Measurements from ENCODE around the gene SETD1B. TPM values are rescaled to one million over a fixed set of nuclear protein-coding genes. Genes with fewer than 3 reads are reported as not detected.
A peak's percentile ranks its signal among the peaks of the same experiment; 100 is the strongest.

SETD1B gene
- total and polyA plus RNA-seq, 2 donors (not counting 1 experiment from before 2014, with no cell fraction given): 1.2 to 3.5 TPM

DNA sequence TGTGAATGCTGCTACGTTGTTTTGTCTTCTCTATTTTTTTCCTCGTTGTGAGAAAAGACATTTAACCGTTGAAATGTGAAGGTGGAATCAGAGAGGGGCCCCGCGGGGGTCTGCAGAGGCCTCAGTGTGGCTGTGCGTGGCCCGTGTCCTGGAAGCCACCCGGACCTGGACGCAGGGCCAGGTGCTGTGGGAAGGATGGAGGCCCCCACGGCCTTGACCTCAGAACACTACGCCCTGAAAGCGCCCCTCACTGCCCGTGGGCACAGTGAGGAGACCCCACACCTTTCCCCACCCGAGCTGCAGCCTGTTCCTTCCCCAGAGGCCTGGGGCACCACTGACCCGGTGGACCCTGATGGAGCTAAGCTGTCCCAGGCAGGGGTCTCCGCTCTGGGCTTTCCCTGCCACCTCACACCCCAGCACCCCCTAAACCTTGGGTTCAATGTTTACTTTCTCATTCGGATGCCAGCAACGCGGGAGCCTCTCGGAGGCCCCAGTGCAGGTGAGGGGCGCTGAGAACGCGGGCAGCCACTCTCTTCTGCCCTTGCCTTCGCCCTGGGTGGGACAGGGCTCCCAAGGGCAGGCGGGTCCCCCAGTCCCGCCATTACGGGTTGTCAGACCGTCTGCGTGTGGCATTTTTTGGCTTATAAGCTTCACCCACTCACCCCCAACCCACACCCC is 26.9 kb downstream of the SETD1B start:
- H3K4me1 ChIP-seq (ENCODE audit: control insufficient read depth, extremely low read depth, insufficient read depth, low read length): no peaks in the 10 kb centered on the region
- no peak overlapping the region for H3K9ac ChIP-seq (ENCODE audit: insufficient read depth, low read length)
- H3K4me3 ChIP-seq (replicated peaks in 1 of 4; ENCODE audit: control extremely low read depth in 1 of 4, insufficient read depth in 1 of 4, low read depth in 3 of 4, low read length in 4 of 4): no peak overlapping the region
- no peaks in the 10 kb centered on the region for H3K27me3 ChIP-seq (ENCODE audit: control insufficient read depth, insufficient read depth, low read length)
- H3K9me3 ChIP-seq (ENCODE audit: control insufficient read depth, insufficient read depth, low read depth, low read length): no peaks in the 10 kb centered on the region
- no peaks in the 10 kb centered on the region for H4K20me1 ChIP-seq (ENCODE audit: control insufficient read depth, extremely low read depth, insufficient read depth, low read length)
- H3K27ac ChIP-seq (ENCODE audit: insufficient read depth, low read length): no peak overlapping the region
- H3K4me2 ChIP-seq (ENCODE audit: extremely low read depth, insufficient read depth, low read length): no peak overlapping the region
- H3K79me2 ChIP-seq (ENCODE audit: control insufficient read depth, insufficient read depth, low read length): no peaks in the 10 kb centered on the region
- no peak overlapping the region for H2AFZ ChIP-seq (ENCODE audit: low read length)
- no peak for DNase-seq (ENCODE audit: low read depth in 2 of 2)
- H3K36me3 ChIP-seq (ENCODE audit: control insufficient read depth, insufficient read depth, low read length): peaks cover 28% of the 10 kb centered on the region
- TF ChIP-seq, protein P1, sequence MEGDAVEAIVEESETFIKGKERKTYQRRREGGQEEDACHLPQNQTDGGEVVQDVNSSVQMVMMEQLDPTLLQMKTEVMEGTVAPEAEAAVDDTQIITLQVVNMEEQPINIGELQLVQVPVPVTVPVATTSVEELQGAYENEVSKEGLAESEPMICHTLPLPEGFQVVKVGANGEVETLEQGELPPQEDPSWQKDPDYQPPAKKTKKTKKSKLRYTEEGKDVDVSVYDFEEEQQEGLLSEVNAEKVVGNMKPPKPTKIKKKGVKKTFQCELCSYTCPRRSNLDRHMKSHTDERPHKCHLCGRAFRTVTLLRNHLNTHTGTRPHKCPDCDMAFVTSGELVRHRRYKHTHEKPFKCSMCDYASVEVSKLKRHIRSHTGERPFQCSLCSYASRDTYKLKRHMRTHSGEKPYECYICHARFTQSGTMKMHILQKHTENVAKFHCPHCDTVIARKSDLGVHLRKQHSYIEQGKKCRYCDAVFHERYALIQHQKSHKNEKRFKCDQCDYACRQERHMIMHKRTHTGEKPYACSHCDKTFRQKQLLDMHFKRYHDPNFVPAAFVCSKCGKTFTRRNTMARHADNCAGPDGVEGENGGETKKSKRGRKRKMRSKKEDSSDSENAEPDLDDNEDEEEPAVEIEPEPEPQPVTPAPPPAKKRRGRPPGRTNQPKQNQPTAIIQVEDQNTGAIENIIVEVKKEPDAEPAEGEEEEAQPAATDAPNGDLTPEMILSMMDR (conservative IDR thresholded peaks at IDR 0.05 in 1 of 2, IDR thresholded peaks at IDR 0.05 in 1 of 2; ENCODE audit: low read depth in 1 of 2, low read length in 2 of 2): no peak

DNA sequence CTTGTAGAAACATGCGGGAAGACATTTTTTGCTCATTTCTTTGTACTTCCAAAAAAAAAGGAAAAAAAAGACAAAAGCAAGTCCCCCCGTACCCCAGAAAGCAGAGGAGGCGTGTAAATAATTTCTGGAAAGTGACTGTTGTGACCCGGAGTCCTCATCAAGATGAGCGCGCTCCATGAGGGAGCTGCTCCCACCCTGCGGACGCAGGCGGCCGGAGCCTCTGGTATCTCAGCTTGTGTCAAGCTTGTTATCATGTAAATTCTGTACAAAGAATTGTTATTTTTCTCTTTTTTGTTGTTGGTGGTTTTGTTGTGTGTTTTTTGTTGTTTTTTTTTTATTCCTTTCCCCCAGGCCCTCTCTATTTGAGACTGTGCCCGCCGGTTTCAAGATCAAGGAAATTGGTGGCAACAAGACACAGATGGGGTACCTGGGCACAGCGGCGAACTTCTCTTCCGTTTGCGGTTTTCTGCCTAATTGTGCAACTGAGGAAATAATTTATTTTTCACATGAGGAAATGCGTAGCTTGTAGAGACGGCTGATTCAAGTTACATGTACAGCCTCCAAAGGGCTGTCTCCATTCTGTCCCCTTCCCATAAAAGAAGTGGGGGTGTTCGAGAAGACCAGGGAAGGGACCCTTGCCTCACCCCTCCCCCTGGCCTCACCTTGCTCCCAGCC is 27.9 kb downstream of the SETD1B start:
- DNase-seq (ENCODE audit: low read depth in 2 of 2): no peak

DNA sequence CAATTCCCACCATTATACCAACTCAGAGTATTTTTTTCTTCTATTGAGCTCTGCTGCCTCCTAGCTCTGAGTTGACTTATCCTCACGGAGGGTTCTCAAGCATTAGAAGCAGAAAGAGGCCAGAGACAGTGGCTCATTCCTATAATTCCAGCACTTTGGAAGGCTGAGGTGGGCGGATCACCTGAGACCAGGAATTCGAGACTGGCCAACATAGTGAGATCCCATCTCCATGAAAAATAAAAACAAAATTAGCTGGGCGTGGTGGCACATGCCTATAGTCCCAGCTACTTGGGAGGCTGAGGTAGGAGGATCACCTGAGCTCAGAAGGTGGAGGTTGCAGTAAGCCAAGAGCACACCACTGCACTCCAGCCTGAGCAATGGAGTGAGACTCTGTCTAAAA is 33.9 kb downstream of the SETD1B start:
- no peak for DNase-seq (ENCODE audit: low read depth in 2 of 2)
- no peak for TF ChIP-seq EZH2 (IDR thresholded peaks at IDR 0.05; ENCODE audit: low read length, missing control alignments)
- TF ChIP-seq, protein P1 (conservative IDR thresholded peaks at IDR 0.05 in 1 of 2, IDR thresholded peaks at IDR 0.05 in 1 of 2; ENCODE audit: low read depth in 1 of 2, low read length in 2 of 2): peak in 1 of 2 donors; percentile 18
- H3K27ac ChIP-seq (ENCODE audit: insufficient read depth, low read length): no peak overlapping the region

More for the DNA sequence above, 27.9 kb downstream of the SETD1B start:
- Histone ChIP-seq H3K4me3 (replicated peaks in 1 of 4; ENCODE audit: control extremely low read depth in 1 of 4, insufficient read depth in 1 of 4, low read depth in 3 of 4, low read length in 4 of 4) (no peak overlapping the region), H2AFZ (ENCODE audit: low read length) (no peak overlapping the region), H3K27me3 (ENCODE audit: control insufficient read depth, insufficient read depth, low read length) (no peaks in the 10 kb centered on the region), H3K9ac (ENCODE audit: insufficient read depth, low read length) (no peak overlapping the region), H3K4me1 (ENCODE audit: control insufficient read depth, extremely low read depth, insufficient read depth, low read length) (no peaks in the 10 kb centered on the region), H3K36me3 (ENCODE audit: control insufficient read depth, insufficient read depth, low read length) (peaks cover 24% of the 10 kb centered on the region), H3K4me2 (ENCODE audit: extremely low read depth, insufficient read depth, low read length) (no peak overlapping the region), H3K27ac (ENCODE audit: insufficient read depth, low read length) (no peak overlapping the region), H3K79me2 (ENCODE audit: control insufficient read depth, insufficient read depth, low read length) (no peaks in the 10 kb centered on the region), H4K20me1 (ENCODE audit: control insufficient read depth, extremely low read depth, insufficient read depth, low read length) (no peaks in the 10 kb centered on the region), H3K9me3 (ENCODE audit: control insufficient read depth, insufficient read depth, low read depth, low read length) (no peaks in the 10 kb centered on the region)
- TF ChIP-seq, protein P1 (conservative IDR thresholded peaks at IDR 0.05 in 1 of 2, IDR thresholded peaks at IDR 0.05 in 1 of 2; ENCODE audit: low read depth in 1 of 2, low read length in 2 of 2): no peak
- TF ChIP-seq EZH2 (IDR thresholded peaks at IDR 0.05; ENCODE audit: low read length, missing control alignments): no peak

More for the DNA sequence above, 33.9 kb downstream of the SETD1B start:
- H3K27me3 ChIP-seq (ENCODE audit: control insufficient read depth, insufficient read depth, low read length): no peaks in the 10 kb centered on the region
- no peaks in the 10 kb centered on the region for H3K36me3 ChIP-seq (ENCODE audit: control insufficient read depth, insufficient read depth, low read length)
- no peaks in the 10 kb centered on the region for H4K20me1 ChIP-seq (ENCODE audit: control insufficient read depth, extremely low read depth, insufficient read depth, low read length)
- H3K4me3 ChIP-seq (replicated peaks in 1 of 4; ENCODE audit: control extremely low read depth in 1 of 4, insufficient read depth in 1 of 4, low read depth in 3 of 4, low read length in 4 of 4): no peak overlapping the region
- no peaks in the 10 kb centered on the region for H3K79me2 ChIP-seq (ENCODE audit: control insufficient read depth, insufficient read depth, low read length)
- no peak overlapping the region for H2AFZ ChIP-seq (ENCODE audit: low read length)
- peaks cover 2% of the 10 kb centered on the region for H3K4me1 ChIP-seq (ENCODE audit: control insufficient read depth, extremely low read depth, insufficient read depth, low read length)
- no peak overlapping the region for H3K9ac ChIP-seq (ENCODE audit: insufficient read depth, low read length)
- no peak overlapping the region for H3K4me2 ChIP-seq (ENCODE audit: extremely low read depth, insufficient read depth, low read length)
- no peaks in the 10 kb centered on the region for H3K9me3 ChIP-seq (ENCODE audit: control insufficient read depth, insufficient read depth, low read depth, low read length)

All from fibroblast of lung (primary cell).